ENCODE data around the gene SYT15.

The SYT15 gene

GRCh38 chr10:46544989-46545791, 33.7 kb upstream of the SYT15 start:
- DNase-seq, result peak; percentile 28 to 58

- no peak for DNase-seq
These were observed 32.9 kb upstream of the SYT15 start for GRCh38 chr10:46545861-46546590.

GRCh38 chr10:46546591-46547540, 32.1 kb upstream of the SYT15 start:
- DNase-seq, result no peak

- no peak for DNase-seq
These were observed 31.1 kb upstream of the SYT15 start for GRCh38 chr10:46547541-46548497.

GRCh38 chr10:46548498-46549090, 30.3 kb upstream of the SYT15 start:
- DNase-seq, result no peak

- no peak for DNase-seq
These were observed 29.5 kb upstream of the SYT15 start for GRCh38 chr10:46549171-46550075.

GRCh38 chr10:46550076-46550790, 28.7 kb upstream of the SYT15 start:
- no peak for DNase-seq

- DNase-seq, result no peak
These were observed 27.9 kb upstream of the SYT15 start for GRCh38 chr10:46550795-46551700.

- no peak for DNase-seq
These were observed 27.0 kb upstream of the SYT15 start for GRCh38 chr10:46551701-46552525.

GRCh38 chr10:46552526-46553237, 26.2 kb upstream of the SYT15 start:
- DNase-seq, result no peak

GRCh38 chr10:46553238-46554049, 25.5 kb upstream of the SYT15 start:
- DNase-seq, result no peak

GRCh38 chr10:46554166-46554781, 24.7 kb upstream of the SYT15 start:
- DNase-seq, result no peak

GRCh38 chr10:46555366-46555712, 23.6 kb upstream of the SYT15 start:
- no peak for DNase-seq

GRCh38 chr10:46555713-46556514, 23.0 kb upstream of the SYT15 start:
- no peak for DNase-seq

All from inflammatory macrophage (primary cell).